HK-2 (cell line): Measurements from ENCODE around the gene MLEC.

ENCODE experiments used
- DNase-seq: peaks from one replicate; pipeline ENCODE4 v3.0.0-alpha.2; 2018; ENCODE audit not compliant: unreplicated experiment

MLEC gene, protein sequence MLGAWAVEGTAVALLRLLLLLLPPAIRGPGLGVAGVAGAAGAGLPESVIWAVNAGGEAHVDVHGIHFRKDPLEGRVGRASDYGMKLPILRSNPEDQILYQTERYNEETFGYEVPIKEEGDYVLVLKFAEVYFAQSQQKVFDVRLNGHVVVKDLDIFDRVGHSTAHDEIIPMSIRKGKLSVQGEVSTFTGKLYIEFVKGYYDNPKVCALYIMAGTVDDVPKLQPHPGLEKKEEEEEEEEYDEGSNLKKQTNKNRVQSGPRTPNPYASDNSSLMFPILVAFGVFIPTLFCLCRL

GRCh38 chr12:120686690-120687577 is at the start of gene MLEC:
Gene MLEC, plus strand, starts transcription at chr12:120687149. Its CDS starts 148 bp downstream, at chr12:120687297.
- peak; percentile 99 for DNase-seq

GRCh38 chr12:120639771-120640721 is 46.9 kb upstream of the MLEC start, which contains the start of gene CABP1:
Gene CABP1, plus strand, starts transcription at chr12:120640626. Its CDS starts 60 bp downstream, at chr12:120640686.
- DNase-seq: peak; percentile 16

- DNase-seq: peak; percentile 67
Measured at GRCh38 chr12:120640861-120641833, 45.8 kb upstream of the MLEC start.

DNA sequence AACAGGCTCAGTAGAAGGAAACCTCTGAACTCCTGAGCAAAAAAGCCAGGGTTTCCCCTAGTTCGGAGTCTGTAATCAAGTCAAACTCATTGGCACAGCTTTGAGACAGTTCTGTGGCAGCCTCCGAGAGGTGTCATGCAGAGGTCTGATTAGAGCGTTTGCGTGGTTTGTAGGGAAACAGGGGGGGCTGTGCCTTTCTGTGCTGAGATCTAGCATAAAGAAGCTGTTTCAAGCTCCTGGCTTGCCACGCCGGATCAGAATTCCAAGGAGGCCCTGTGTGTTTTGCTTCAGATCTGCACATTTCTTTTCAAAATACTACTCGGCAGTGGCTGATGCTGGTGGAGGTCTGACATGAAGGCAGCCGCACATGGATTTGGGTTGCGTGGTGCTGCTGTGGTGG is 44.8 kb upstream of the MLEC start:
- no peak for DNase-seq

GRCh38 chr12:120642826-120643225 is 44.1 kb upstream of the MLEC start:
- DNase-seq: no peak

DNA sequence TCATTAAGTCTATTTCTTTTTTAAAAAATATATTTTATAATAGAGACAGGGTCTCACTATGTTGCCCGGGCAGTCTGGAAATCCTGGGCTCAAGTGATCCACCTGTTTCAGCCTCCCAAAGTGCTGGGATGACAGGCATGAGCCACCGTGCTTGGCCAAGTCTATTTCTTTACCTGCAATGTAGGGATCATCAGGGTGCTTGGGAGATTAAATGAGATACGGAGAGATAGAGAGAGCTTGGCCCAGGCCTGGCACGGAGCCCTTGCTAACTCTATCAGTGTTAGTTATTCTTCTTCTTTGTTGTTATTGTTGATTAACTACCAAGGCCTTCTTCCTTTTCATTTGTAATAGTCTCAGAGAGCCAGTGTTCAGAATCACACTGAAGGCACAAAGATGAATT is 43.4 kb upstream of the MLEC start:
- no peak for DNase-seq

GRCh38 chr12:120646044-120646443 is 40.9 kb upstream of the MLEC start:
- DNase-seq: no peak

- no peak for DNase-seq
Measured at GRCh38 chr12:120647375-120647755, 39.6 kb upstream of the MLEC start.

DNA sequence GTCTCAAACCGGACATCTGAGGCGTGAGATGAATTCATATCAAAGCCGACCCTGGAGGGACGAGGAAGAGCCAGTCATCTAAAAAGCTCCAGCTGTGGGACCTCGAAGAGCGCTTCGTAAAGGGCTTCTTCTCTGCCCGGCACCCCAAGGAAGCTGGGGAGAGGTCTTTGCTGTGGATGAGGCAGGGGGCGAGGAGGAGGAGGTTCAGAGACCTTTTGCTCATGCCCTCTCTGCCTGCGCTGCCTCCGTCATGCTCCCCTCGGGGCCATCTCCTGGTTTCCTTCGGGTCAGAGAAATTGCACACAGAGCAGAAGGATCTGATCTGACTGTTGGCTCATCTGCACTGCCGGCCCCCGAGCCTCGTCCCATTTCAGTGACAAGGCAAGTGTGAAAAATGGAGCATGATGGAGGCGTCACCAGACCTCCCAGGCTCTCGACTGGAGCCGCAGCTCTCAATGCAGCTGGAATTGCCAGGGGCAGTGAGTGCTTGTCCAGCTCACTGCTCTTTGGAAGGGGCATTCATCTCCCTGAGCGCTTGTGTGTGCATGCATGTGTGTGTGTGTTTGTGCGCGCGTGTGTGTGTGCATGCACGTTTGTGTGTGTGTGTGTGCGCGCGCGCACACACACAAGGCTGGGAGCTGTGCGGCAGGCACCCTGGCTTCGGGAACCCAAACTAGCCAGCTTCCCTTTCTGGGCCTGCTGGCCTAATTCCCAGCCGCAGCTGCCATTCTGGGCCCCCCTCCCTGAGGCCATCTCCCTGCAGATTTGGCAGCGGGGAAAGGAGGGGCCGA is 37.3 kb upstream of the MLEC start:
- no peak for DNase-seq

GRCh38 chr12:120650233-120650690 is 36.7 kb upstream of the MLEC start:
- DNase-seq: no peak

- DNase-seq: no peak
Measured at GRCh38 chr12:120651821-120652220, 35.1 kb upstream of the MLEC start.

GRCh38 chr12:120652656-120653435 is 34.1 kb upstream of the MLEC start:
- DNase-seq: no peak

- DNase-seq: no peak
Measured at GRCh38 chr12:120653611-120654010, 33.3 kb upstream of the MLEC start.

DNA sequence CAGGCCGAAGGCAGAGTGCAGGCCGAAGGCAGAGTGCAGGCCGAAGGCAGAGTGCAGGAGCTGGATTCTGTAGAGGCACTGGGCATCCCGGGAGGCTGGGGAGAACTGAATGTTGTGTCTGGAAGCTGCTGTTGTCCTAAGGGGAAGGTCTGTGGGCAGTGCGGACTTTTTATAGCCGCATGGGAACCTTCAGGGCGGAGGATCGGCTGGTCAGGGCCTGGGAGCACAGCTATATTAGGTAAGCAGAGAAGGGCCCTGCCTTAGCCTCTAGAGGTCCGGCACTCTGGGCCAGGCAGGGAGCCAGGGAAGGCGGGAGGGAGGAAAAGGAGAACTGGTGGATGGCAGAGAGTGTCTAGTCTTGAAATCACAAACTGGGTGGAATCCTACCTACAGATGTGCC is 32.3 kb upstream of the MLEC start:
- DNase-seq: no peak

DNA sequence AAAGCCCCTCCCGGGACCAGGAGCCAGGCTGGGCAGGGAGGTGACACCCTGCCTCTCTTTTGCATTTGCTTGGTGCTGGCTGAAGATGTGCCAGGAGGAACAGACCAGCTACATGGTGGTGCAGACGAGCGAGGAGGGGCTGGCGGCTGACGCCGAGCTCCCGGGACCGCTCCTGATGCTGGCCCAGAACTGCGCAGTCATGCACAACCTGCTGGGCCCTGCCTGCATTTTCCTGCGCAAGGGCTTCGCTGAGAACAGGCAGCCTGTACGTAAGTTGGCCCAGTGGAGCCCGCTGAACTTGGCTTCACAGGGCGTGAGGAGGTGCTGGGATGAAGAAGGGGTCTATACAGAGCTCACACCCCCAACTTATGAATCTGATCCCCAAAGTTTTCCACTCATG is 30.9 kb upstream of the MLEC start:
- DNase-seq: no peak

DNA sequence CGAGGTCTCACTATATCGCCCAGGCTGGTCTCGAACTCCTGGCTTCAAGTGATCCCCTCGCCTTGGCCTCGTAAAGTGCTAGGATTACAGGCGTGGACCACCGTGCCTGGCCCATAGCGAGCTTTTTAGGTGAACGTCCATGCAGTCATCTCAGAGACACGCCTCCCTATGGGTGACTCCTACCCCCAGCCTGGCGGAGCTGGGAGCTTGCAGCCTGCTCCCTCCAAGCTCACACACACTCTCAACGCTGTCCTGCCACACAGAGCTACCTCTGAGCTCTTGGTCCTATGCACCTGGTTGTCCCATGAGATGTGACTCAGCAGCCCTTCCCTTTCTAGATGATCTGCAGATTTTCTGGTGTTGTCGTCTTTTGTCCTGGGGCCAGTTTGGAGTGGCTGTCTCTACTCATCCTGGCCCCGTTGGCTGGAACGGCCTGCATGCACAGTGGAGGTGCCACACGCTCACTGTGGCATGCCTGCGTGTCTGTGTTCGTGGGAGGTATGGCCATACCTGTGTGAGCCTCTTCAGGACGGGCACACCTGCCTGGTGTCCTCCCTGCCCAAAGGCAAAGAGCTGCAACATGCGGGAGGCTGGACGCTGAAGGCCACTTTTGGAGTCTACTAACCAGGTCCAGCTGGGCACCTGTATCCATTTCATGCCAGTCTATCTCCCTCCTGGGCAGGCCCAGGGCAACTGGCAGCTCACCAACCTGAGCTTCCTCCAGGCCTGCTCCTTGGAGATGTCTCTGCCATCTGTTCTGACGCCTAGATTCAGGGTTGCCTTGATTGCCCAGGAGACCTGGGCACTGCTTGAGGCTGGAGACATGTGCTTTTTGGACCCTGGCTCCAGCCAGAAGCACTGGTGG is 28.4 kb upstream of the MLEC start:
- DNase-seq: no peak

- no peak for DNase-seq
Measured at GRCh38 chr12:120659151-120659525, 27.8 kb upstream of the MLEC start.

DNA sequence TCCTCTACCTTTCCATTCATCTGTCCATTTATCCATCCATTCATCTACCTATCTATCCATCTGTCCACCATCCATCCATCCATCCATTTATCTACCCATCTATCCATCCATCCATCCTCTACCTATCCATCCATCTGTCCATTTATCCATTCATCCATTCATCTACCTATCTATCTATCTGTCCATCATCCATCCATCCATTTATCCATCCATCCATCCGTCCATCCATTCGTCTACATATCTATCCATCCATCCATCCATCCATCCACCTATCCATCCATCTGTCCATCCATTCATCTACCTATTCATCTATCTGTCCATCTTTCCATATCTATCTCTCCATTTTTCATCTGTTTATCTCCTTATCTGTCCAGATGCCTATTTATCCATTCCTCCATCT is 25.5 kb upstream of the MLEC start:
- DNase-seq: no peak
